T-helper 1 cell (primary cell): Measurements from ENCODE around the gene ENPEP.
"Not testable (repeated sequence)": the region's sequence is repeated elsewhere in the genome, so short reads cannot be mapped to it uniquely, and the experiment has no call there.

ENCODE experiments used
- DNase-seq, 5 donors: peaks; one replicate each; pipeline ENCODE4 v3.0.0-alpha.2; 2012 to 2020
- total RNA-seq, 4 donors: gene quantifications; one replicate each; lab custom pipeline; 2026; lab: John Stamatoyannopoulos, UW

Gene ENPEP
- total RNA-seq = 0 reads per million in 4 donors

- no peak for DNase-seq
These were observed at the start of gene ENPEP for GRCh38 chr4:110475881-110476818. Gene ENPEP (plus strand): TSS chr4:110476155. CDS start chr4:110476415, 260 bp downstream.

- not testable (repeated sequence) for DNase-seq
These were observed 44.1 kb upstream of the ENPEP start for GRCh38 chr4:110431805-110432204.

DNA sequence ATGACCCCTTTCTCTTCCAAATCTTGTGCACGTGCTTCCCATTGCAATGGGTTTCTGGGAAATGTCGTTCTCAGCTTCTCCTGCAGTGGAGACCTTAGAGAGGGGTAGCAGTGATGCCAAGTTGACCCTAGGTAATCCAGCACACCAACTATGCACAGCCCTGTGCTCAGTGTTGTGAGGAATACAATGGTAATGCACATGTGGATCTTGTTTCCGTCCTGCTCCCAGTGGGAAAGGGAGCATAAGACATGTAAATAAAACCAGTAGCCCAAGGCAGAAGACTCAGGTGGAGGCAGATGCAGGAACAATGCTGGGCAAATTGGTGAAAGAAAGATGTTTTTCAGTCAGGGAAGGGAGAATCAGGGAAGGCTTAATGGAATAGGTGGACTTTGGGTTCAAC lies 38.7 kb upstream of the ENPEP start:
- not testable (repeated sequence) for DNase-seq

DNA sequence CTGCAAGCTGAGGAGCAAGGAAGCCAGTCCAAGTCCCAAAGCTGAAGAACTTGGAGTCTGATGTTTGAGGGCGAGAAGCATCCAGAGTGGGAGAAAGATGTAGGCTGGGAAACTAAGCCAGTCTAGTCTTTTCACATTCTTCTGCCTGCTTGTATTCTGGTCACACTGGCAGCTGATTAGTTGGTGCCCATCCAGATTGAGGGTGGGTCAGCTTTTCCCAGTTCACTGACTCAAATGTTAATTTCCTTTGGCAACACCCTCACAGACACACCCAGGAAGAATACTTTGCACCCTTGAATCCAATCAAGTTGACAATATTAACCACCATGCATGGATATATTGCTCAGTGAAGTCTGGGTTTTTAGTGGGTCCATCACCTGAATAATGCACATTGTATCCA lies 36.7 kb upstream of the ENPEP start:
- DNase-seq = not testable (repeated sequence)

DNA sequence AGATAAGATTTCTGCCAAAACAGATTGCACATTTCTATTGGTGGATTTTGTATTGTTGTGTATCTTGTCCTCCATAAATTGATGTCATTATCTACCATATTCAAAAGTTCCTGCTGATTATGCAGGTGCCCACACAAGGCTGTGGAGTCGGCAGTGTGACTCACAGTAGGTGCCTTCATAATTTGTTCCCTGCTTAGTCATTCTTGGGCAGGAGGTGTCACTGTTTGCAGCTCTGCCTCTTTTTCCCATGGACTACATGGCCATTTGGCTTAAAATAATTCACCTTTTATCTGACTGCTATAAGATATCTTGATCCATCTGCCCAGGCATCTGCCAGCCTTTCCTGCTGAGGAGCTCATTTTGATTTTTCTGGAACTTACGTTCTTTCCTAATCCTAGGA lies 33.6 kb upstream of the ENPEP start:
- DNase-seq = no peak

DNA sequence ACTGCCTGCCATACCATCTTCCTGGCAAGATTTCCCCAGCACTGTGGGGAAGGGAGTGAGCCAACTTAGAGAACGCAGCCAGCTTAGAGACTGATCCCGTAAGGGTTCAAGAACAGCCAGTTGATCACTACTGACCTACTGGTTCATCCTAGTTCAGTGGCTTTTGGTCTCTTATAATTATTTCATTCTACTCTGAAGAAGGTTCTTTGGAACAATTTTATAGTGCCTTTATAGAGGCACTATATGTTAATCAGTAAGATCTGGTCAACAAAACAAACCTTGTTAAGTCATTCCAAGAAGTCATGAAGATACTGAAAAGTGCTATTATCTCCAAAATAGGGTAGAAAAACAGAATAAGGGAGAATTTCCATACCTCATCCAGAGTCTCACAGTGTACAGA lies 33.2 kb upstream of the ENPEP start:
- DNase-seq = no peak

GRCh38 chr4:110449947-110450346 lies 26.0 kb upstream of the ENPEP start:
- DNase-seq = no peak

DNA sequence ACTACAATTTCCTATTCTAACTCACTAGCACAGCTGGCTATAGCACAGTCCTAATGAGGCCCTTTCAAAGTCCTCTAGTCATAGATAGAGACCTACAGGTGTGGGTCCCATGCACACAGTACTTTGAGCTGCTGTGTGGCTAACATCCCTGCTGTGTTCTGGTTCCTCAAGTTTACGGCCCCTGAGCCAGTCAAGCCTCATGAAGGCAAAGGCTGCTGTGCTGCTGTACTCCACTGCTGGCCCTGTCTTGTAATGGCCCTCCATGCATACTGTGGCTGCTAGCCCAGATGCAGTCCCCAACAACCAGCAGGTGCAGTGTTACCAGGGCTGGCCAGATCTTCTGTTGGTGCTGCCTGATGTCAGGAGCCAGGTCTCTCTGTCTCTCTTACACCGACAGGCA lies 23.4 kb upstream of the ENPEP start:
- DNase-seq = no peak

- no peak for DNase-seq
These were observed 21.5 kb upstream of the ENPEP start for GRCh38 chr4:110454441-110454840.

GRCh38 chr4:110458494-110459266 lies 17.3 kb upstream of the ENPEP start:
- no peak for DNase-seq

GRCh38 chr4:110460074-110460746 lies 15.7 kb upstream of the ENPEP start:
- no peak for DNase-seq

DNA sequence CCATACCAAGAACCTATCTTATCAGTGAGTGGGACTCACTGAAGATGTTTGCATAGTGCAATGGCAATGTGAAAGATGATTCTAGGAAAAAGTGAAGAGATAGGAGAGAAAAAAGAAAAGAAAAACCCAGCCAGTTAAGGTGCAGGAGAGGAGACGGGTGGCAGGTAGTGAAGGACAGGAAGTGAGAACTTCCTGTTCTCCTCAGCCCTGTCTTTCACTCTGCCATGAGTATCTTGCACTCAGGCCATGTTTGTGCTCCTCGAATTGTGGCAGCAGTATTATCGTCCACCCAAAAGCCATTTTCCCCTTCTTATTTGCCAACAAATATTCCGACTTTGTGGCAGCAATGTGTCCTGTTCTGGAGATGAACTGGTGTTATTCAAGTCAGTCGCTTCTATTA lies 8.6 kb upstream of the ENPEP start:
- peak in 1 of 5 donors; percentile 2 for DNase-seq

DNA sequence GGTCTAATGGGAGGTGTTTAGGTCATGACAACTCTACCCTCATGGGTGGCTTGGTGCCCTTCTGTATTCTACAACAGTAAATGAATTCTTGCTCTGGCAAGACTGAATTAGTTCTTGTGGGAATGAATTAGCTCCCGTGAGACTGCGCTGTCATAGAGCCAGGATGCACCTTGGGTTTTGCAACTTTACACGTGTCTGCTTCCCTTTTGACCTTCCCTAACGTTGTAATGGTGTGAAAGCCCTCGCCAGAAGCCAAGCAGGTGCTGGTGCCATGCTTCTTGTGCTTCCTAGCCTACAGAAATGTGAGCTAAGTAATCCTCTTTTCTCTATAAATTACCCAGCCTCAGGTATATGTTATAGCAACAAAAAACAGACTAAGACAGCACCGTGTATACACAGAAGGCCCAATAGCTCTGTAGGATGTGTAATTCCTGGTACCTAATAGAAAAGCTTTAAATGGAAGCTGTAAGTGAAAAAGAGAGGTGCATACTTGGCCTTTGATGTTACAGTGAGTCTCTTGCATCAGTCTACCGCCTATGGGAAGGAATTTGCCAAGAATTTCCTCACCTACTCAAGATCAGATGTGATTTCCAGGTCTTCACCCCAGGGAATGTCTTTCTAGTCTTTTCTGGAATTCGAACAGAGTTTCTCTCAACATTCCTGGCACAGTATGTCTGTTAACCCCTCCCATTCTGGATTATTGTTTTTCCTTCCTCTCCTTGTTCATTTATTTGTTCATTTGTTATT lies 3.2 kb upstream of the ENPEP start:
- DNase-seq = no peak

GRCh38 chr4:110474481-110474880 lies 1.5 kb upstream of the ENPEP start:
- no peak for DNase-seq

DNA sequence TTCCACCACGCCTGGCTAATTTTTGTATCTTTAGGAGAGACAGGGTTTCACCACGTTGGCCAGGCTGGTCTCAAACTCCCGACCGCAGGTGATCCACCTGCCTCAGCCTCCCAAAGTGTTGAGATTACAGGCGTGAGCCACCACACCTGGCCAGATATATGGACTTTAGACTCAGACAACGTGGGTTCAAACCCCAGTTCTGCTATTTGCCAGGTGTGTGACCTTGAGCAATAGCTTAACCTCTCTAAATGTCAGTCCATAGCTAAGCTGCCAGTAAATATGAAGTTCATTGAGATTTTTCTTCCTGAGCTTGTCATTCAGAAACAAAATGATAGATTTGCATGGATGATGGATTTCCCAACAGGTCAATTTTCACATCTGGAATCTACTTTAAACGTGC lies 875 bp upstream of the ENPEP start:
- not testable (repeated sequence) for DNase-seq

GRCh38 chr4:110477836-110478235 lies 1.9 kb downstream of the ENPEP start:
- DNase-seq = no peak

- DNase-seq = no peak
These were observed 4.1 kb downstream of the ENPEP start for GRCh38 chr4:110480031-110480549.

DNA sequence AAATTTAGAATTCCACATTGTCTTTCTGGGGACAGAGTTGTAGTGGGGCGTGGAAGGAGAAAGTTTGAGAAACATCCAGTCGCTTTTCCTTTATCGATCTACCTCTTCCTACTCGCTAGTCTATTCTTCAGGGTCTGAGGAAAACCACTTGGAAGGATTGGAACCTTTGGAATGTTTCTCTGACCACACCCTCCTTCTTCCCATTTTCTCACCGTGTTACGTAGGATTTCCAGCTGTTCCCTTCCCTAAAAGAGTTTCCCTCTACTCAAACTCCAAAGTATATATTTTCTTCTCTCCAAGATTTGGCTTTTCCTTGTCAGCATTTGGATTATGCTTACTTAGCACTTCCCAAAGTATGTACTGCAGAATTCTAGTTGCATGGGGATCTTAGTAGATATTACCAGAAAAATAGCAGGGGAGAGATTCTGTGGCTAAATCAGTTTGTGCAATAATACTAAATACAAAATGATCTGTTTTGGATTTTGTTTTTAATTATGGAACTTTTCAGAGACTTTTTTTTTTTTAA lies 4.9 kb downstream of the ENPEP start:
- no peak for DNase-seq

GRCh38 chr4:110483516-110483915 lies 7.6 kb downstream of the ENPEP start:
- no peak for DNase-seq

DNA sequence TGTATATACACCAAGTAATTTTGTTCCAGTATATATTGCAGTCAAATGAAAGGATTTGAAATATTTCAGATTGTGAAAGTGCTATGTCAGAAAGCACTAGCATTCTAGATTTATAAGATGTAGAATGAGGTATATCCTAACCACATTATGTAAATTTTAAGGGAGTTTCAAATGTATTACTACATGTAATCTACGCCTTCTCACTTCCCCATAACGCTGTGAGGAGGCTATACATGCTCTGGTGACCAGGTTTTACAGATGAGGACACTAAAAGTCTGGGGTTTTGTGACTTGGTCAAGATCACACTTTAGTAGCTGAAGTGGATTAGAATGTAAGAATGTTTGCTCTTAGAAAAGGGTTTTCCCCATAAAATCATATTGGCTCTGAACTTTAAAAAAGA lies 8.1 kb downstream of the ENPEP start:
- no peak for DNase-seq

GRCh38 chr4:110484767-110485166 lies 8.8 kb downstream of the ENPEP start:
- no peak for DNase-seq

DNA sequence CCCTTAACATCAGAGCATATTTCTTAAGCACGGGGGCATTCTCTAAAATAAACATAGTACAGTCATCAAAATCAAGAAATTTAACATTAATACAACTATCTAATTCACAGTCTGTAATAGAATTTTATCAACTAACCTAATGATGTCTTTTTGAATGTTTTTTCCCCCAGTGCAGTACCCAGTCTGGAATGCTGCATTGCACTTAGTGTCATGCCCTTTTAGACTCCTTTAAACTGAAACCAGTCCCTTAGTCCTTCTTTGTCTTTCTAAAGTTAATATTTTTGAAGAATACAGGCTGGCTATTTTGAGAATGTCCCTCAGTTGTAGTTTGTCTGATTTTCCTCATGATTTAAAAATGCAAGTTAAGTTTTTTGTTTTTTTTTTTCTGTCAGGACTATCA lies 9.5 kb downstream of the ENPEP start:
- no peak for DNase-seq
